Activated CD4-positive, alpha-beta T cell treated with anti-CD3 and anti-CD28 coated beads, Interleukin-2, amount 50 U/mL, for 24 hours (primary cell): Measurements from ENCODE around the gene OR6S1.
"Not testable (repeated sequence)": the region's sequence is repeated elsewhere in the genome, so short reads cannot be mapped to it uniquely, and the experiment has no call there.

ENCODE experiments used
- DNase-seq, 2 donors: peaks; one replicate each; pipeline ENCODE4 v3.0.0-alpha.2; 2020; ENCODE audit warnings: low read depth in 1 of 2, low spot score in 1 of 2

OR6S1 gene

GRCh38 chr14:20671597-20672283 lies 30.2 kb upstream of the OR6S1 start:
- no peak for DNase-seq

GRCh38 chr14:20668969-20669368 lies 27.5 kb upstream of the OR6S1 start:
- no peak for DNase-seq

- DNase-seq = no peak
These were observed 26.5 kb upstream of the OR6S1 start for GRCh38 chr14:20667957-20668356.

- not testable (repeated sequence) for DNase-seq
These were observed 25.0 kb upstream of the OR6S1 start for GRCh38 chr14:20666400-20666961.

GRCh38 chr14:20662968-20663732 lies 21.7 kb upstream of the OR6S1 start:
- peak; percentile 58 to 84 for DNase-seq

- DNase-seq = no peak
These were observed 19.7 kb upstream of the OR6S1 start for GRCh38 chr14:20661197-20661596.

GRCh38 chr14:20659813-20660395 lies 18.4 kb upstream of the OR6S1 start:
- no peak for DNase-seq

- DNase-seq = no peak
These were observed 17.8 kb upstream of the OR6S1 start for GRCh38 chr14:20659336-20659735.

- no peak for DNase-seq
These were observed 16.8 kb upstream of the OR6S1 start for GRCh38 chr14:20658246-20658645.

- no peak for DNase-seq
These were observed 16.0 kb upstream of the OR6S1 start for GRCh38 chr14:20657216-20658211.

GRCh38 chr14:20656274-20656673 lies 14.8 kb upstream of the OR6S1 start:
- no peak for DNase-seq

- DNase-seq = no peak
These were observed 14.4 kb upstream of the OR6S1 start for GRCh38 chr14:20655851-20656250.

GRCh38 chr14:20652996-20653975 lies 11.8 kb upstream of the OR6S1 start:
- DNase-seq = peak; percentile 36 to 65

GRCh38 chr14:20645481-20645880 lies 4.0 kb upstream of the OR6S1 start:
- DNase-seq = no peak

GRCh38 chr14:20644520-20644919 lies 3.0 kb upstream of the OR6S1 start:
- no peak for DNase-seq

GRCh38 chr14:20642755-20643154 lies 1.3 kb upstream of the OR6S1 start:
- not testable (repeated sequence) for DNase-seq

GRCh38 chr14:20642182-20642581 lies 691 bp upstream of the OR6S1 start:
- DNase-seq = no peak

GRCh38 chr14:20632831-20633691 lies 8.4 kb downstream of the OR6S1 start:
- DNase-seq = peak; percentile 40 to 74

- no peak for DNase-seq
These were observed 9.1 kb downstream of the OR6S1 start for GRCh38 chr14:20632448-20632830.
